OCI-LY3 (cell line): Measurements from ENCODE around the gene CSPG4.

ENCODE experiments used
- EZH2phosphoT487 ChIP-seq: fragments of 200-600 bp; shearing (Covaris generic); IDR thresholded peaks from 2 replicates; pipeline ENCODE4 v1.6.1; 2018; ENCODE audit warnings: antibody characterized with exemption, mixed run types, low read depth
- TF ChIP-seq, protein P1 (sequence below): fragments of 200-600, 300-600 bp; sonication (generic); IDR thresholded peaks from 2 replicates; pipeline ENCODE4 v1.5.1; 2014; ENCODE audit warnings: antibody characterized with exemption, low read length, low read depth

DNA sequence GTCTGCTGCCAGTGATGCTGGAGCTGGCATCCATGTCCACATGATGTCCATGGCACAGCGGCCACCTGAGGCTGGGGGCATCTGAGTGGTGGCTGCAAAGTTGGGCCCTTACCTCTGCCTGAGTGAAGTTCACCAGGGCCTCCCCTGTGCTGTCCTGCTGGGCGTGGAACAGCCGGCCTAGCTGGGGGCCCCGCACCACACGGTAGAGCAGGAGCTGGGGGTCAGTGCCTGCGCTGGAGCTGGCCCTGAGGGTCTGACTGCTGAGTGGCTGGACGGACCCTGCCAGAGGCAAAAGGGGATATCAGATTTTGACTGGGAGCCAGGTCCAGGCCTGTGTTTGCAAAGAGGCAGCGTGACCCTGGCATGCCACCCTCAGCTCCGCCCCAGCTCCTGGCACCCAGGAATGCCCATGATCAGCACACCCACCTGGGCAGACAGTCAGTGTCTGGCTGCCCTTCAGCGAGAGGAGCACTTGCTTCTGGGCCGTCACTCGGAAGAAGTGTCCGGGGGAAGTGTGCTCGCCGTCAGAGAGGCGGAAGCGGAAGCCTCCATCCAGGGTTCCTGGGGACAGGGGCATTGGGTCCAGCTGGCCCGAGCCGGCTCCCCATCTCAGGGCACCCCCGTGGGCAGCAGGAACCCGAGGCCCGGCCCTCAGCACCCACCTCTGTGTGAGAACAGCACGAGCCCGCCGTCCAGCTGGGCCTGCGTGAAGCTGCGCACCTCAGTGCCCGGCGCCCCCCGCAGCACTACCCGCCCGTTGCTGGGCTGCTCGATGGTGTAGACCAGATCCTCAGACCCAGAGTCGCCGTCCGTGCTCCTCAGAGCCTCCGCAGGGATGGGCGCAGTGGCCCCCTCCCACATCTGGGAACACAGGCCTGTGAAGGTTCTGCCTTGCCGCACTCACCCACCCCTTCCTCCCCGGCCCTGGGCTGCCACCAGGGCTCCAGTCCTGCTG is 30.2 kb downstream of the CSPG4 start:
- TF ChIP-seq, protein P1, sequence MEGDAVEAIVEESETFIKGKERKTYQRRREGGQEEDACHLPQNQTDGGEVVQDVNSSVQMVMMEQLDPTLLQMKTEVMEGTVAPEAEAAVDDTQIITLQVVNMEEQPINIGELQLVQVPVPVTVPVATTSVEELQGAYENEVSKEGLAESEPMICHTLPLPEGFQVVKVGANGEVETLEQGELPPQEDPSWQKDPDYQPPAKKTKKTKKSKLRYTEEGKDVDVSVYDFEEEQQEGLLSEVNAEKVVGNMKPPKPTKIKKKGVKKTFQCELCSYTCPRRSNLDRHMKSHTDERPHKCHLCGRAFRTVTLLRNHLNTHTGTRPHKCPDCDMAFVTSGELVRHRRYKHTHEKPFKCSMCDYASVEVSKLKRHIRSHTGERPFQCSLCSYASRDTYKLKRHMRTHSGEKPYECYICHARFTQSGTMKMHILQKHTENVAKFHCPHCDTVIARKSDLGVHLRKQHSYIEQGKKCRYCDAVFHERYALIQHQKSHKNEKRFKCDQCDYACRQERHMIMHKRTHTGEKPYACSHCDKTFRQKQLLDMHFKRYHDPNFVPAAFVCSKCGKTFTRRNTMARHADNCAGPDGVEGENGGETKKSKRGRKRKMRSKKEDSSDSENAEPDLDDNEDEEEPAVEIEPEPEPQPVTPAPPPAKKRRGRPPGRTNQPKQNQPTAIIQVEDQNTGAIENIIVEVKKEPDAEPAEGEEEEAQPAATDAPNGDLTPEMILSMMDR, result no peak
- TF ChIP-seq EZH2phosphoT487, result no peak
